Hepatocyte (in vitro differentiated cells): Measurements from ENCODE around the gene MPZL1.

ENCODE experiments used
- CTCF ChIP-seq: fragments of 200-600 bp; sonication (generic); IDR thresholded peaks from 2 replicates; pipeline ENCODE4 v1.5.1; 2016; ENCODE audit warnings: antibody characterized with exemption, mild to moderate bottlenecking; ENCODE audit not compliant: poor library complexity
- EZH2 ChIP-seq: fragments of 200-600 bp; sonication (generic); IDR thresholded peaks from 2 replicates; pipeline ENCODE4 v1.6.1; 2016; ENCODE audit warnings: antibody characterized with exemption, mild to moderate bottlenecking, borderline replicate concordance
- EZH2phosphoT487 ChIP-seq: fragments of 200-600 bp; sonication (generic); IDR thresholded peaks from one replicate; pipeline ENCODE4 v1.6.1; 2018; ENCODE audit warnings: antibody characterized with exemption, mild to moderate bottlenecking, low read depth, moderate library complexity; ENCODE audit not compliant: unreplicated experiment, severe bottlenecking

GRCh38 chr1:167722870-167723251 is 1.1 kb downstream of the MPZL1 start:
- TF ChIP-seq EZH2phosphoT487 (no peak), EZH2 (no peak), CTCF (no peak)
